Kidney tubule cell (primary cell): ENCODE results near the gene PIEZO2.
"Not testable (repeated sequence)": the region's sequence is repeated elsewhere in the genome, so short reads cannot be mapped to it uniquely, and the experiment has no call there.

ENCODE experiments used
- DNase-seq: peaks from one replicate; pipeline ENCODE4 v3.0.0-alpha.2; 2018; ENCODE audit warnings: low spot score

PIEZO2 gene

DNA sequence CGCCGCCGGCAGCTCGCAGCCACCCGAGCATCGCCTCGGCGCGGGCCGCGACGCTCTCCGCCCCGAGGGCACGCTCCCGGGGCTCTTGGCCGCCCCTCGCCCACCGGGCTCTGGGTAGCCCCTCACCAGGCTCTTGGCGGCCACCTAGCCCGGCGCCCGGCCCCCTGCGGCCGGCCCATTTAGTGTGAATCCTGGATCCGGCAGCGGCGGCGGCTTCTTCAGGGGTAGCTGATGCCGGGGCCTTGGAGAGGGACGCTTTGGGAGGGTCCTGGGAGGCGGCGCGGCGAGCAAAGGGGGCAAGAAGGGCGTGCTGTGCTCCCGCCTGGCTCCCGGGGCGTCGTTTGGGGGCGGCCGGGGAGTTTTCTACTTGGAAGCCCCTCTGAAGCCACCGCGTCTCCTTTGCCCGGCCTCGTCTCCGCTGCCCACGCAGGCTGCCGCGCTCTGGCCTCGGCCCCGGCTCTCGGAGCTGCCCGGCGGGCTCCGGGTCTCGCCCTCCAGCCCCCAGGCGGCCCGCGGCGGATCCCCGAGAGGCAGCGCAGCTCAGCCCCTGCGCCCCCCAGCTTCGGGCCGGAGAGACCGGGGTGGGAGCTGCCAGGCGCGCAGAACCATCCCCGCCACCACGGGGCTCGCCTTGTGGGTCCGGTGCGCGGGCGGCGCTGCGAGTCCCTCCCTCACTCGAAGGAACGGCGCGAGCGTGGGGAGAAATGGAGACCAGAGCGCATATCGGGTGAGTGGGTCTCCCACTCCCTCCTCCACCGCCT lies 509 bp downstream of the PIEZO2 start:
- no peak for DNase-seq

DNA sequence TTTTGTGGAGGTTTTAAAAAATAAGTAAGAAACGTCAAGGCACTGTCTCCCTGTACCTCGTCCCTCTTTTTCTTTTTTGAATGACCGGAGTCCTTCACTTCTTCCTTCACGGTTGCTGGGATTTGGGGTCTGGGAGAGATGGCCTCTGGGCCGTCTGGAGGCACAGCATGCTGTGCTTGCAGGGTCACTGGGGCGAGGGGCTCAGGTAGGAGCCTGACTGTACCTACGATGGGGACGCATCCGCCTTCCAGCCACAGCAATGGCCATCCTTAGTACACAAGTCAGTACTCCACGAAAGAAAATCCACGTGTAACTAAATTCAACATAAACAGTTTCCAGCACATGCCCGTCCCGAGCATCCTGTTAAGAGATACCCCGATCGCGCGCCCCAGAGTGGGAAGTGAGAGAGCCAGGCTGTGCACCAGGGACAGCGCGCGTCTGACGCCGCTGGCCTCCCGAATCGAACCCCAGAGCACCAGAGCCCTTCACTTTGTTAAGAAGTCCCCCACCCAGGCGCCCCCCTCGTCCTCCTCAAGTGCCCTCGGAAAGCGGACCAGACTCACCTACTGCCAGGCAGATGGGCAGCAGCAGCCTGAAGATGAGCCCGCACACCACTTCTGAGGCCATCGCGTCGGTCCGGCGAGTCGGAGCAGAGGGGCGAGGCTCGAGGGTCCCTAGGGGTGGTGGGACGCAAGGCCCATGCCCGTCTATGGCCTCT lies 1.2 kb downstream of the PIEZO2 start:
- no peak for DNase-seq

DNA sequence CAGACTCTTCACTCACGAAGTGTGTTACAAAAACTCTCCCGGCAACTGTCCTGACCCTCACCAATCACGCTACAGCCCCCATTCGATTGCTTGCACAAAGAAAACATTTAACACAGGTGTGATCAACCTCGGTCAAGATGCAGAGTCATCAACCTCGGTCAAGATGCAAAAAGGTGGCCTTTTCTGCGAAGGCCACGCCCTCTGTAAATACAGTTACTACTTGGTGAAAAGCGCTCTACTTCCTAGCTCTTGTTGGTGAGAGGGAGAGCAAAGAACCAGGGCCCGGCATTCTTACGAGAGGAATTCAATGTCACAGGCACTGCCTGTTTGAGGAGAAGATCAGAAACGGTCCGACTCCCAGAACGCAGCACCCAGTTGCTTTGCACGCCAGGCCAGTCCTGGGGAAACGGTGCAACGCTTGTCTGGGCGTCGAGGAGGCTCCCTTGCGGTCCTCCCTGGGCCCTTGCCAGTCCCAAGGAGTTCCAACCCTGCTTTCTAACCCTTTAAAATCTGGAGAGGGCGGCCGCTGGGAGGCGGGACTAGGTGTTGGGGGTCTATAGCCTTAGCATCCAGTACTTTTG lies 1.9 kb downstream of the PIEZO2 start:
- DNase-seq = no peak

DNA sequence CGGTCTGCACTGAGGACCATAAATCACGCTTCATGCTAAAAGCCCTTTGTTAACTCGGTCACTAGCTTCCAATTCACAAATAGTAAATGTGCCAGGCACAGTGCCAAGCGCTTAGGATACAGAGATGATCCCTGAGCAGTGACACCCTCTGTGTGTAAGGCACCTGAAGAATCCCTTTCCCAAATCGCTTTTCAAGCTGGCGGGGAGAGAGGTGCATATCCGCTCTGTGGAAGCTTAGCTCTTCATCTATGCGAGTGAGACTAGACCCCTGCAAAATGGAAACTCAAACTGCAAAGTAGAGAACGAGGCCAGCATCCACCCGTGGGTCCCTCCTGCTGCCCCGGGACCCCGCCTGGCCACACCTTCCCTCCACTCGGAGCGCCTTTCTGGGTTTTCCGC lies 2.4 kb downstream of the PIEZO2 start:
- no peak for DNase-seq

DNA sequence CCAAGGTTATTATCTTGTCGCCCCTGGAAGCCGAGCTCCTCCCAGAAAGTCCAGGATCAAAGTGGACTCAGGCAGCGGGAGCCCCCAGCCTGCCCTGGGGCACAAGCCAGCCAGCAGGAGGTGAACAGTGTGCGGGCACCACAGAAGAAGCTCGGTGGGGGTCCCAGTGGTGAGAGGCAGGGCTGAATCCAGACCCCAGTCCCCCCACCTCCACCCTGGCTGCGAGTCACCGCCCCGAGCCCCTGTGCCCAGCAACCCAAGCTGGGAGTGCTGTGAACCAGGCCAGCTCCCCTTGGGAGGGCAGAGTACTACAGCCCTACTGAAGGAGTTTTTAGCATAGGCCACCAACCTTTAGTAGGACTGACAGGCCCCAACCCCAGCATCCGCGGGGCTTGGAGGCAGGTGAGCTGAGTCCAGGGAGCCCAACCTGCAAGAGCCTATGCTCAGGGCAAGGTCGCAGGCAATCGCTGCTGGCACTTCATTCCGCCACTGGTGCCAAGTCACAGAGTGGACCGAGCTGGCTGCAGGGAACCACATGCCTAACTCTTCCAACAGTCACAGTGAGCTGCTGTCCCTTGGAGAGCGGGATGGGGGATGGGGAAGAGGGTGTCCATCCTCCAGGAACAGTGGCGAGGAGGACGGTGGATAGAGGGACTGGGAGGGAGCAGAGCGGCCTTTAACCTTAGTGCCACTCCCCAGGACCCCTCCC lies 3.0 kb downstream of the PIEZO2 start:
- DNase-seq = no peak

DNA sequence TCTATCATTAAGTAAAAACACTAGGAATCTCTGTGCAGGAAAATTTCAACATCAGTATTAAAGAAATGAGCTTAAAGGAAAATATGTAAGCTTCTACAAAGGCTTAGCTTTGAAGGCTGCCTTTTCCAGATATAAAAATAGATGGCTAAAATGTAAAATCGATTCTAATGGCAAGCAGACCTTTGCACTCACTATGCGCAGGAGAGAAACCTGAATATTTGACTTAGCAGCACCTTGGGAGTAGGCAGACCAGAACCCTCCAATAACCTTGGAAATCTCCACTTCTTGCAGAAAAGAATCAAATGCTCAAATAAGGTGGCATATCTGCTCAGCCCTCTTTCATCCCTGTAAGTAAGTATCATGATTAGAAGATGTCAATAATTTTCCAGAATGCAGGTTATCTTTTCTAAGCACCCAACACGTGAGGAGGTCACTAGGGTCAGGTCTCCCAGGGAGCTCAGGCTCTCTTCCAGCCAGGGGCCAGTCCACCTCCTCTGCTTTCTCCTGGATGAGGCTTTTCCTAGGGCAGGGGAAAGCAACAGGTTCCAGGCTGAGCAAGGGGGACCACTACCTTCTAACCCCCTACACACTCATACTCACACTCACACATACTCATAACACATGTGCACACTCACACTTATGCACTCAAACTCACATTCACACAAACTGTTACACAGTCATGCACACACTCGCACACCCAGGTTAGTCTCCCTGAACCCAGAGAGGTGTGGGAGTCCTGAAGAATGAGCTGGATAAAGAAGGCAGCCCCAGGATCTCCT lies 3.8 kb downstream of the PIEZO2 start:
- no peak for DNase-seq

DNA sequence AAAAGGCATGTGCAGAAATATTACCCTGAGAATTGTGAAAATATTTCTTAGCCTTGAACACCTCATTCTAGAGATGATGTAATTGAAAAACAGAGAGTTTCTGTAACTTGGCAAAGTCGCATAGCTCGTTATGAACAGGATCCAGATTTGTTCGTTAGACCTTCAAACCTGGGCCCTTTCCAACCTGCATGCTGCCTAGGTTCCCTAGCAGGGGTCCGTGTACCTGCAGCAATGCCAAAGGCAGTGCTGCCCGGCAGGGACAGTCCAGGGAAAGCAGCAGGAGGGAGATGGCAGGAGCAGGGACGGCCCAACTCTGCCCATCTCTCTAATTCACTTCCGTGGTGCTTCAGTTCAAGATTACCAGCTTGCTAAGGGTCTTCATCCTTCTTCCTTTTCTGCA lies 12.0 kb downstream of the PIEZO2 start:
- DNase-seq = no peak

DNA sequence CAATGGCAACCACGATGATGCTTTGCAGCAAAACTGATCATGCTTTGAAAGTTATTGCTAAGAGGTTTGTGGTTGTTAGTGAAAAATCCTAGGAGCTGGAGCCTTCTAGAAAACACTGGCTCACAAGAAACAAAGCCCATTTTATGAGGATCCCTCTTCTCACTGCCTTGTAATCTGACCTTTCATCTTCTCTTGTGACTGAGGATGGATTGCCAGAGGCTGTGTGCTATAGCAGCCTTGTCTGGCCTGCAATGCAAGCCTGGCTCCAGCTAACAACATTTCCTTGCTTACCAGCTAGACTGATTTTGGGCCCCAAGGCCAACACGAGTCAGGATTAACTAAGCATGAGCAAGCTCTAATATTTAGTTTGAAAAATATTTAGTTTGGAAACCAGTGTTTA lies 13.1 kb downstream of the PIEZO2 start:
- DNase-seq = no peak

DNA sequence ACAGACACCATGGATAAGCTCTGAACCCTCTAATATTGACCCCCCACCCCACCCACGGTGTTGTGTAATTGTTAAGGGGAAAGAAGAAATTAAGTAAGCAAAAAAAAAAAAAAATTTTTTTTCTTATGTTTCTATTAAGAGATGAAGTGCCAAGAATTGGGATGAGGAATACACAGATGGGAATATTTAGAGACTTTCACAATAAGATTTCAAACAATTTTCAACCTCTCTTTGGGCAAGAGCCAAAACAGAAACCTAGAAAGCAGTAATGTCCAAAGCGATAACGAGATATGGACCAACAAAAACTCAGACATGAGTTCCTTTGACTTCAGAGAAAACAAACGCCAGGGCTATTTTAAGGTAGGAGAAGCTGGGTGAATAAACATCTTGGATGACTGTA lies 14.4 kb downstream of the PIEZO2 start:
- DNase-seq = no peak

DNA sequence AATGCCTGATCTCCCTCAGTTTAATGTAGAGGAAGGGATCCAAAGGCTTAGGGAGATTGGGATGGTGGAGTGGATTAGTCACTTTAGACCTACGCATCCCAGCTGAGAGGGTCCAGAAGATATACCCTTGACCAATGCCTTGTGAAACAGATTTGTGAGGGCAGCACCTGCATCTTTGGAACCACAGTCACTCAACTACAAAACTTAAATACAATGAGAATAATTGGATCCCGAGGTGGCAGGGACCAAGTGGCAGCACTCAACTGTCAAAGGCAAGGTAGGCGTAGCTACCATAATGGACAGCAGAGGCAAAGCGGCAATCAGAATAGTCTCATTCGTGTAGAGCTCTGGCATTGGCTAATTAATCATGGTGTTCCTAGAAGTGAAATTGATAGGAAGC lies 20.3 kb downstream of the PIEZO2 start:
- not testable (repeated sequence) for DNase-seq

DNA sequence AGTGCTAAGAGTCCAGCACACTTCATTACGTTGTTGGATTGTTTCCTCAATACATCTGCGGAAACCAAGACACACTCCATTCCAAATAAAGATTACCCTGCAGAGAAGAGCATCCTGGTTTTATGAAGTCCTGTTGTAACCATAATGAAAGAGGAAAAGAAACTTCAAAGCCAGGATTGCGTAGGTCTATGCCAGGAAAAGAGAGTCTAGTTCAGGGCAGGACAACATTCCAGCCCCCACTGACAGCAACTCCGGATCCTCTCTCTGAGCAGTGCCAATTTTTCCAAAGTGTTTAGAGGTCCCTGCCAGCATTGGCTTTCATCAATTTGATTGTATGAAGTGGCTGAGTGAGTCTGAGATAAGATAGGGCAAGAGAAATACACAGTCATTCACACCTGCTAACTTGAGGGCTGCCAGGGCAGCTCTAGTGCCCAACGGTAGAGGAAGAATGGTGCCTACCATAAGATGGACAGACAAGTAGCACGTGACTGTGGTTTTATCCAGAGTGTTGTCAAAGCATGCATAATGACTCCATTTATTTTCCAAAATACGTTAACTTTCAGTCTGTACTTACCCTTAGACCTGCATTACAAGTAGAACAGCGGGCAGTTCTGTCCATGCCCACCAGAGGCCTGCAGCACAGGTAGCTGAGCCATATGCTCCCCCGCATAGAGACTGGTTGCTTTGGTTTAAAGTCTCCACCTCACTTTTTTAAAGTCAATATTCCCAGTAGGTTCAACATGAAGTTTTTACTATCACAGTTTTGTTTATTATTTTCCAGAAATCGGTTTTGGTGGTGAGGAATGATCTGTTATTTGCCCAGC lies 23.7 kb downstream of the PIEZO2 start:
- no peak for DNase-seq

DNA sequence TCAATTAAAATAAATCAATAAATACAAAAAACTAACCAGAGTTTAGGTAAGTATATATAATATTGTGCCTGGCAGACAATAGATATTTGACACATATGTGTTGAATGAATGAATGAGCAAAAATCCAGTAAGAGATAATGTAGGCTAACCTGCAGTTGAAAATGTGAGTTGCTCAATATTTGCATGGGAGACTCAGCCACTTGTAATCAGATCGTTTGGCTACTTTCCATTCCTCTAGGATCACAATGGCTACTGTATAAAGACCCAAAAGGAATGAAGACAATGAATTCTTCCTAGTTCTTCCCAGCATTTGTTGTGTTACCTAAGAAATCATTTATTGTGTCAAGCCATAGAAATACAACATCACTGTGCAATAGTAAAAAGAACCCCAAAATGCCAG lies 25.3 kb downstream of the PIEZO2 start:
- DNase-seq = no peak

DNA sequence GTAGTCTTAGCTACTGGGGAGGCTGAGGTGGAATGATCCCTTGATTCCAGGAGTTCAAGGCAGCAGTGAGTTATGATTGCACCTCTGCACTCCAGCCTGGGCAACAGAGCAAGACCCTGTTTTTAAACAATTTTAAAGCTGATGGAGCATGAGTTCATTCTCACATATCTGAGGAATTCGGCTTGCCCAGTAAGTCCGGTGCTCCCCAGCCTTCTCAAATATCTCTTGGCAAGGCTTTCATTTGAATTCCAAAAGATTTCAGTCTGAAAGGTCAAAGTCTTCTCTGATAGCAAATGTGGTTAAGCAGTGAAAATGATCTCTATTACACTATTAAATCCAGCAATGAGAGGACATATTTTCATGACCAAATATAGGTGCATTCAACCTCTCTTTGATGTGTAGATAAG lies 27.9 kb downstream of the PIEZO2 start:
- no peak for DNase-seq

DNA sequence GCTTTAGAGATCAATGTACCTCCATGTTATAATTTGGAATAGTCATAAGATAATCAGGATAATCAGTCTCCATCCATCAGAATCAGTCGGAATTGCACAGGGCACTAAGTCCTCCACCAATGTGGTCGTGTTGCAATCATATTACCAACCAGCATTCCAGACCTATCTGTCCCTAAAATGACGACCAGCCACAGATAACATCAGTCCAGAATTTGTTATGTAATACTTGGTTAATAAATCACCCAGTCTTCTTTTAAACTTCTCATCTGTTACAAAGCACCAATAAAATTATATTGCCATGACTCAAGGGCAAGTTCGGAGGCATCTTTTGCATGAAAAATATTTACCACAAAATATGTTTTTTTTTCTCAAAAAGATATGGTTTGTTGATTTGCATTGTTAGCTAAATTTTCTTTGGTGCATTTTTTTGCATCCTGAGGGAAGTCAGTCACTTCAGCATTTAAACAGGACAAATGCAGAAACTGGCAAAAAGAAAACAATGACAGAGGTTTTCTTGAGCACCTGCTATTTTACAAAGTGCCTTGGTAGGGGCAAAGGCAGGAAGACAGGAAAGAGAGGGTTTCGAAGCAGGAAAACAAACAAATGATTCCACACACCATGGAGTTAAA lies 29.3 kb downstream of the PIEZO2 start:
- DNase-seq = peak; percentile 1

DNA sequence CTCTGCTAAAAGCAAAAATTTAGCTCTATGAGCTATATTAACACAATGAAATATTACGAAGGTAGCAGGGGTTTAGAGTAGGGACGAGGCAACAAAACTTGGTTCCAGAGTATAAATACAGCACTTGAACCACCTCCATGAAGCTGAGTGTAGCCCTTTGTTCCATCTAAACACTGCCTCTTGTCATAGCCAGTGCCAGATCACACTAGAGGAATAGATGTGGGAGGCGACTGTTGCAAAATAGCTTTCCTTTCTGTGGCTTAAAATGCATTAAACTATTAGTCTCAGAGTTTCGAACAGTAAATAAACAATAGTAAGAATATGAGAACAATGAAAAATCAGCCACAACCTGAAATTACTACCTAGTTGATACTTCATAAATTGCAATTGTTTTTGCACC lies 29.8 kb downstream of the PIEZO2 start:
- no peak for DNase-seq

DNA sequence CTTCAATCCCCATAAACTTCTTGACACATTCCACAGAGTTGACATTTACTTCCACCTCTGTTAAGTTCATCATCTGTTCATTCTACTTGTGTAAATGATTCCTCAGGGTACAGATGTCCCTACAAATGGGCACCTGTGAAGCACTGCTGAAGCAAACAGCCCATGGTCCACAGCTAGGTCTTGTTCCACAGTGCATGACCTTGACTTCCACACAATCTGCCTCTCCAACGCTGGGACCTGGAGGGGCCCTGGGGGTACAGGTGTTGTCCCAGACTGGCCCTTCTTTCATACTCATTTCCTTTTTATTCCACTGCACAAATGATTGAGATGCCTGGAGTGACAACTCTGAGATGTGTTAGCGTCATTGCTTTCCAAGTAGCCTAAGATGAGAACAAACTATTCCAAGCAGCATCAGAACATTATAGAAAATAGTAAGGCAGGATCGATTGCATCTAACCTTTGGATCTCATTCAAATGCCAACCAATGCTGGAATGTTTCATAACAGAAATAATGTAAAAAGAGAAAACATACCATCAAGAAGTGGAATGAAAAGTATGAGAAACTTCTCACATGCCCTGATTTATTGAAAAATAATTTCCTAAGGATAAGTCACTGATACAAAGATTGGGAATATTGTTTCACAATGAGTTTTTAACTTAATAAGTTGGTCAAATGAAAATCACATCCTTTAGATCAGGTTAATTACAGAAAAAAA lies 31.2 kb downstream of the PIEZO2 start:
- DNase-seq = no peak

DNA sequence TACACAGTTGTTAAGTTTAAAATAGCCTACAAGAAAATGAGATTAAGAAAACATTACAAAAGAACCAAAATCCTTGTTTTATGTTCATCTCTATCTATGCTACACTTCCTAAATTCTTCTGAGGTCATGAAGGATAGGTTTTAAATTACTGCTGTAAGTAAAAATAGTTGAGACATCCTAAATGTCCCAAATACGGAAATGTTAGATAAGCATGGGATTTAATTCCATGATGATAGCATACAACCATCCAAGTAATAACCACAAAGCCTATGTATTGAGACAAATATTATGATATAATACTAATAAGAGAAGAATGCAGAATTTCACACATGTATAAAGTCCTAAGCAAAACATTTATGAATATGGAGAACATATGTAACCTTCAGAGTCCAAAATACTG lies 34.1 kb downstream of the PIEZO2 start:
- DNase-seq = no peak

DNA sequence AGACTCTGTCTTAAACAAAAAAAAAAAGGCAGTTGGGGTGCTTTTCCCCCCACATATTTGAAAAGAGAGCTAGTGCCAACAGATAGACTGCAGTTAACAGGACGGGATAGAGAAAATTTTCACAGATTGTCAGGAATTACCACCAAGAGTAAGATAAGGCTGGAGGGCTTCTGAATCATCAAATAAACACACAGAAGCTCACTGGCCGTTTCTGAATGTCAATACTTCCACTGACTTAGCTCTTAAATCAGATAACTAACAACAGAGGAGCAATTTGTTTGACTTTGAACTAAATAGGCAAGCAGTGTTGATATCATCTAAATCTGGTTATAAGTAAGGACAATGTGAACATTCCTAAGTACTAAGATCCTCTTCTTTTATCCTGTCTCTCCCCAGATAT lies 34.7 kb downstream of the PIEZO2 start:
- DNase-seq = no peak

DNA sequence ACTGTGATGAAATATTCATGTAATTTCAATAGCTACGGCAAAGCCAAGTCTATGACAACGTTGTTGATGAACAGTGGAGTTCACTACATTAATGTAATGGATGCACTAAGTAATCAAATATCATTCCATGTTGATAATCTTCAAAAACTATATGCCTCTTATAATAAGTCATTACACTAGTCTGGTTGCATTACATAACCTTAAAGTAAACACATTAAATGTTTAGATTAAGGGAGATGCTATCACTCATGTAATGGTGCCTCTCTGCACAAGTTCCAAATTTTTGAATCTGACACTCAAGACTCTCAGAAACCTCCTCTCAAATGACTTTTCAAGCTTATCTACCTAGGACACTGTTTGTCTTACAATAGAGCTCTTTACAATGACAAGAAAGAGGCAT lies 35.4 kb downstream of the PIEZO2 start:
- no peak for DNase-seq

DNA sequence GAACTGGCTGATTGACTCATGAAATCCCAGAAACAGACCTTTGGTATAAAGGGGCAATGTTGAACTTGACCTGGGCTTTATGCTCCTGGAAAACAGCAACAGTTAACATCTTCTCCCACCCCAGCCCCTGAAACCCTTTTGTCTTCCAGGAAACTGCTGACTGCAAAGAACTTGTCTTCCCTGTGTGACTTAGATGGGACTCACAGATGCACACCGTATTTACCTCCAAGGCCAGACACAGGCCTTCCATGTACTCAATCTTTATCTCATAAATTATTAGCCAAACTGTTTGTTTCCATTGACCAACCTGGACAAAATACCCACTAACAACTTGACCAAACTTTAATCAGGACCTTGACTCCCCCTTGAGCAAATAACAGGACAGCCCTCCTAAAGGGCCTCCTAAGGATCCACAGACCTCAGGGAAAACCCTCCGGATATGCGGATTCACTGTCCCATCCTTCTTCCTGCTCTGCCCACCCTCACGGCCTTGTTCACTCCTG lies 36.3 kb downstream of the PIEZO2 start:
- no peak for DNase-seq
